H9 (cell line): ENCODE data around the gene IFT122. TPM values are rescaled to one million over a fixed set of nuclear protein-coding genes. Genes with fewer than 3 reads are reported as not detected.

ENCODE experiments used
- DNase-seq: peaks from one replicate; pipeline ENCODE4 v3.0.0-alpha.2; 2017
- H2AFZ ChIP-seq: one replicate; pipeline ENCODE4 v1.6.1; 2013; ENCODE audit warnings: mild to moderate bottlenecking, low read length, control low read depth, moderate library complexity
- H2AK5ac ChIP-seq: 2 replicates; pipeline ENCODE4 v1.6.1; 2013; ENCODE audit warnings: low read length, control low read depth, mixed read lengths; ENCODE audit not compliant: insufficient read length
- H2BK120ac ChIP-seq: one replicate; pipeline ENCODE4 v1.6.1; 2013; ENCODE audit warnings: low read depth, mild to moderate bottlenecking, low read length, control low read depth, inconsistent platforms; ENCODE audit not compliant: poor library complexity, severe bottlenecking
- H2BK12ac ChIP-seq: 2 replicates; pipeline ENCODE4 v1.6.1; 2013; ENCODE audit warnings: low read length, control low read depth, mixed read lengths, low read depth; ENCODE audit not compliant: insufficient read length
- H2BK15ac ChIP-seq: 2 replicates; pipeline ENCODE4 v1.6.1; 2013; ENCODE audit warnings: low read depth, low read length, control low read depth
- H2BK20ac ChIP-seq: one replicate; pipeline ENCODE4 v1.6.1; 2013; ENCODE audit warnings: low read depth, mild to moderate bottlenecking, low read length, control low read depth, inconsistent platforms; ENCODE audit not compliant: poor library complexity, severe bottlenecking
- H2BK5ac ChIP-seq: 2 replicates; pipeline ENCODE4 v1.6.1; 2013; ENCODE audit warnings: low read length, control low read depth, mixed read lengths; ENCODE audit not compliant: insufficient read length
- H3K14ac ChIP-seq: 2 replicates; pipeline ENCODE4 v1.6.1; 2013; ENCODE audit warnings: low read length, control low read depth; ENCODE audit not compliant: insufficient read depth
- H3K18ac ChIP-seq: 2 replicates; pipeline ENCODE4 v1.6.1; 2013; ENCODE audit warnings: low read depth, mild to moderate bottlenecking, mixed read lengths, low read length, control low read depth; ENCODE audit not compliant: insufficient read length
- H3K23ac ChIP-seq: 2 replicates; pipeline ENCODE4 v1.6.1; 2013; ENCODE audit warnings: low read length, control low read depth, mixed read lengths, low read depth; ENCODE audit not compliant: insufficient read length
- H3K23me2 ChIP-seq: 2 replicates; pipeline ENCODE4 v1.6.1; 2013; ENCODE audit warnings: low read depth, mild to moderate bottlenecking, mixed read lengths, low read length, control low read depth; ENCODE audit not compliant: insufficient read length, poor library complexity, severe bottlenecking
- H3K27ac ChIP-seq: 2 replicates; pipeline ENCODE4 v1.5.1; 2013; ENCODE audit warnings: low read length, control low read depth, mixed read lengths, low read depth; ENCODE audit not compliant: insufficient read length
- H3K27me3 ChIP-seq: 2 replicates; pipeline ENCODE4 v1.6.1; 2013; ENCODE audit warnings: low read length, control low read depth, inconsistent platforms; ENCODE audit not compliant: insufficient read depth
- H3K4ac ChIP-seq: 2 replicates; pipeline ENCODE4 v1.6.1; 2013; ENCODE audit warnings: low read depth, mild to moderate bottlenecking, control low read depth, inconsistent platforms, low read length, moderate library complexity
- H3K4me1 ChIP-seq: 2 replicates; pipeline ENCODE4 v1.6.1; 2013; ENCODE audit warnings: low read length, control low read depth, inconsistent platforms; ENCODE audit not compliant: insufficient read depth
- H3K4me2 ChIP-seq: 2 replicates; pipeline ENCODE4 v1.6.1; 2013; ENCODE audit warnings: low read length, control low read depth, mixed read lengths; ENCODE audit not compliant: insufficient read length, insufficient read depth
- H3K56ac ChIP-seq: 2 replicates; pipeline ENCODE4 v1.6.1; 2013; ENCODE audit warnings: low read depth, mild to moderate bottlenecking, mixed read lengths, low read length, control low read depth; ENCODE audit not compliant: insufficient read length
- H3K79me1 ChIP-seq: 2 replicates; pipeline ENCODE4 v1.6.1; 2013; ENCODE audit warnings: low read depth, mild to moderate bottlenecking, moderate library complexity, low read length, control low read depth, inconsistent platforms; ENCODE audit not compliant: insufficient read depth, poor library complexity, severe bottlenecking
- H3K79me2 ChIP-seq: 2 replicates; pipeline ENCODE4 v1.6.1; 2013; ENCODE audit warnings: low read length, control low read depth, inconsistent platforms; ENCODE audit not compliant: insufficient read depth
- H3K9ac ChIP-seq: 2 replicates; pipeline ENCODE4 v1.6.1; 2013; ENCODE audit warnings: low read length, control low read depth, mixed read lengths; ENCODE audit not compliant: insufficient read length; ENCODE audit errors: extremely low read depth
- H3K9me3 ChIP-seq: one replicate; pipeline ENCODE4 v1.6.1; 2013; ENCODE audit warnings: low read depth, low read length, inconsistent platforms; ENCODE audit not compliant: control insufficient read depth
- H3T11ph ChIP-seq: one replicate; pipeline ENCODE4 v1.6.1; 2013; ENCODE audit warnings: mild to moderate bottlenecking, low read length, control low read depth, inconsistent platforms
- H4K20me1 ChIP-seq: one replicate; pipeline ENCODE4 v1.6.1; 2013; ENCODE audit not compliant: control insufficient read depth, insufficient read length, insufficient read depth
- H4K5ac ChIP-seq: 2 replicates; pipeline ENCODE4 v1.6.1; 2013; ENCODE audit warnings: low read depth, mild to moderate bottlenecking, mixed read lengths, low read length, control low read depth; ENCODE audit not compliant: insufficient read length
- H4K8ac ChIP-seq: replicated peaks from 2 replicates; pipeline ENCODE4 v1.6.1; 2013; ENCODE audit warnings: low read length, control low read depth, mixed read lengths, low read depth; ENCODE audit not compliant: insufficient read length
- H4K91ac ChIP-seq: 2 replicates; pipeline ENCODE4 v1.6.1; 2013; ENCODE audit warnings: low read depth, mild to moderate bottlenecking, moderate library complexity, mixed read lengths, low read length, control low read depth; ENCODE audit not compliant: insufficient read length
- H3K27ac Mint-ChIP-seq, 3 experiments: 2 replicates in 2 of 3; 3 replicates in 1 of 3; pipeline ENCODE4 v1.8.0; 2020 to 2021; ENCODE audit warnings: mixed read lengths in 3 of 3, mild to moderate bottlenecking in 1 of 3, moderate library complexity in 1 of 3
- H3K27me3 Mint-ChIP-seq: 2 replicates; pipeline ENCODE4 v1.8.0; 2021; ENCODE audit warnings: low read depth, mild to moderate bottlenecking, moderate library complexity, mixed read lengths
- H3K36me3 Mint-ChIP-seq, 3 experiments: 2 replicates in 2 of 3; 3 replicates in 1 of 3; pipeline ENCODE4 v1.8.0; 2020 to 2021; ENCODE audit warnings: low read depth in 3 of 3, mixed read lengths in 3 of 3; ENCODE audit not compliant: insufficient read depth in 1 of 3
- H3K4me1 Mint-ChIP-seq, 2 experiments: 2 replicates each; pipeline ENCODE4 v1.8.0; 2020; ENCODE audit warnings: mixed read lengths in 2 of 2
- H3K4me3 Mint-ChIP-seq, 2 experiments: 2 replicates in 1 of 2; 3 replicates in 1 of 2; pipeline ENCODE4 v1.8.0; 2020 to 2021; ENCODE audit warnings: mild to moderate bottlenecking in 2 of 2, mixed read lengths in 2 of 2, moderate library complexity in 1 of 2
- H3K9me3 Mint-ChIP-seq, 2 experiments: 2 replicates in 1 of 2; 3 replicates in 1 of 2; pipeline ENCODE4 v1.8.0; 2020; ENCODE audit warnings: mild to moderate bottlenecking in 2 of 2, mixed read lengths in 2 of 2, moderate library complexity in 1 of 2
- WGBS: extraction: QIAGEN DNeasy Blood & Tissue Kit; methylation state at CpG from one replicate; pipeline ENCODE4 v1.1.7; 2013; ENCODE audit warnings: missing lambda C conversion rate, low lambda C conversion rate, mixed read lengths; ENCODE audit not compliant: insufficient read length; ENCODE audit errors: extremely low coverage; 5-methylcytosine and 5-hydroxymethylcytosine counted together
- total RNA-seq: library from RNA; stranded (reverse); gene quantifications from 2 replicates; pipeline ENCODE4 v1.2.1, GENCODE V29; 2021
- TF ChIP-seq, protein P1 (sequence below): fragments of 200-600 bp; sonication (generic); conservative IDR thresholded peaks from 3 replicates; pipeline ENCODE4 v1.8.0; 2021; ENCODE audit warnings: antibody characterized with exemption, mild to moderate bottlenecking

Gene IFT122
- total RNA-seq, 1 experiment from 2014 or later, result 19.3 TPM

DNA sequence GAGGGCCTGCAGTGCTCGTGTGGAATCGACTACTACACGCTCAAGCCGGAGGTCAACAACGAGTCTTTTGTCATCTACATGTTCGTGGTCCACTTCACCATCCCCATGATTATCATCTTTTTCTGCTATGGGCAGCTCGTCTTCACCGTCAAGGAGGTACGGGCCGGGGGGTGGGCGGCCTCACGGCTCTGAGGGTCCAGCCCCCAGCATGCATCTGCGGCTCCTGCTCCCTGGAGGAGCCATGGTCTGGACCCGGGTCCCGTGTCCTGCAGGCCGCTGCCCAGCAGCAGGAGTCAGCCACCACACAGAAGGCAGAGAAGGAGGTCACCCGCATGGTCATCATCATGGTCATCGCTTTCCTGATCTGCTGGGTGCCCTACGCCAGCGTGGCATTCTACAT lies 92.2 kb downstream of the IFT122 start:
- no peak overlapping the region for H3K4ac ChIP-seq
- no peak overlapping the region for H4K5ac ChIP-seq
- no peak overlapping the region for H3K14ac ChIP-seq
- no CpG with 5 or more reads among the region's 20 CpGs for WGBS
- H2BK120ac ChIP-seq, result no peak overlapping the region
- no peak overlapping the region for H4K8ac ChIP-seq
- no peak overlapping the region for H2BK12ac ChIP-seq
- H3K79me2 ChIP-seq, result no peaks in the 10 kb centered on the region
- no peak overlapping the region for H3K27ac ChIP-seq
- no peak overlapping the region for H3K4me2 ChIP-seq
- no peaks in the 10 kb centered on the region for H3K23me2 ChIP-seq
- no peak overlapping the region for H2AFZ ChIP-seq
- no peaks in the 10 kb centered on the region for H4K20me1 ChIP-seq
- no peaks in the 10 kb centered on the region for H3K9me3 ChIP-seq
- H3T11ph ChIP-seq, result no peak overlapping the region
- DNase-seq, result no peak
- H3K4me1 Mint-ChIP-seq, result peaks cover 39 to 50% of the 10 kb centered on the region in 2 experiments
- H3K27ac Mint-ChIP-seq, result peak overlapping the region in 1 of 3 experiments; percentile 91; a peak in 1 of 7 replicates
- H3K79me1 ChIP-seq, result no peaks in the 10 kb centered on the region
- H3K18ac ChIP-seq, result no peak overlapping the region
- H3K27me3 Mint-ChIP-seq, result peaks cover 8% of the 10 kb centered on the region
- H2BK15ac ChIP-seq, result no peak overlapping the region
- no peak overlapping the region for H4K91ac ChIP-seq
- H3K9me3 Mint-ChIP-seq, result no peaks in the 10 kb centered on the region
- H3K27me3 ChIP-seq, result no peaks in the 10 kb centered on the region
- no peak overlapping the region for H2BK5ac ChIP-seq
- H3K36me3 Mint-ChIP-seq, result no peaks in the 10 kb centered on the region; a peak in 1 of 7 replicates
- peaks cover 15% of the 10 kb centered on the region; the same call in 1 of the 2 replicates for H3K4me1 ChIP-seq
- TF ChIP-seq, protein P1, sequence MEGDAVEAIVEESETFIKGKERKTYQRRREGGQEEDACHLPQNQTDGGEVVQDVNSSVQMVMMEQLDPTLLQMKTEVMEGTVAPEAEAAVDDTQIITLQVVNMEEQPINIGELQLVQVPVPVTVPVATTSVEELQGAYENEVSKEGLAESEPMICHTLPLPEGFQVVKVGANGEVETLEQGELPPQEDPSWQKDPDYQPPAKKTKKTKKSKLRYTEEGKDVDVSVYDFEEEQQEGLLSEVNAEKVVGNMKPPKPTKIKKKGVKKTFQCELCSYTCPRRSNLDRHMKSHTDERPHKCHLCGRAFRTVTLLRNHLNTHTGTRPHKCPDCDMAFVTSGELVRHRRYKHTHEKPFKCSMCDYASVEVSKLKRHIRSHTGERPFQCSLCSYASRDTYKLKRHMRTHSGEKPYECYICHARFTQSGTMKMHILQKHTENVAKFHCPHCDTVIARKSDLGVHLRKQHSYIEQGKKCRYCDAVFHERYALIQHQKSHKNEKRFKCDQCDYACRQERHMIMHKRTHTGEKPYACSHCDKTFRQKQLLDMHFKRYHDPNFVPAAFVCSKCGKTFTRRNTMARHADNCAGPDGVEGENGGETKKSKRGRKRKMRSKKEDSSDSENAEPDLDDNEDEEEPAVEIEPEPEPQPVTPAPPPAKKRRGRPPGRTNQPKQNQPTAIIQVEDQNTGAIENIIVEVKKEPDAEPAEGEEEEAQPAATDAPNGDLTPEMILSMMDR, result no peak
- H2BK20ac ChIP-seq, result no peak overlapping the region
- no peak overlapping the region for H2AK5ac ChIP-seq
- no peak overlapping the region for H3K56ac ChIP-seq
- H3K4me3 Mint-ChIP-seq, result no peak overlapping the region
- H3K9ac ChIP-seq, result no peak overlapping the region
- H3K23ac ChIP-seq, result no peak overlapping the region
